Right lobe of liver (tissue), 4 donors: ENCODE data around the gene AP4E1.

ENCODE experiments used
- CTCF ChIP-seq, 4 donors: fragments of 200-600 bp in 3 of 4; fragments of 450-650 bp in 1 of 4; IDR thresholded peaks; one replicate each; pipeline versions ENCODE4 v1.5.1 to v1.8.0; 2016 to 2022; ENCODE audit warnings: antibody characterized with exemption in 4 of 4, mild to moderate bottlenecking in 2 of 4
- POLR2A ChIP-seq: fragments of 450-650 bp; IDR thresholded peaks from one replicate; pipeline ENCODE4 v1.6.1; 2017; ENCODE audit warnings: antibody characterized with exemption, mild to moderate bottlenecking
- donor health status: DM: no; HTN: no; CAD: no.
- donor health status: DM: no; HTN: no; CAD: no.
- donor health status: DM: no; HTN: yes; CAD: no.

DNA sequence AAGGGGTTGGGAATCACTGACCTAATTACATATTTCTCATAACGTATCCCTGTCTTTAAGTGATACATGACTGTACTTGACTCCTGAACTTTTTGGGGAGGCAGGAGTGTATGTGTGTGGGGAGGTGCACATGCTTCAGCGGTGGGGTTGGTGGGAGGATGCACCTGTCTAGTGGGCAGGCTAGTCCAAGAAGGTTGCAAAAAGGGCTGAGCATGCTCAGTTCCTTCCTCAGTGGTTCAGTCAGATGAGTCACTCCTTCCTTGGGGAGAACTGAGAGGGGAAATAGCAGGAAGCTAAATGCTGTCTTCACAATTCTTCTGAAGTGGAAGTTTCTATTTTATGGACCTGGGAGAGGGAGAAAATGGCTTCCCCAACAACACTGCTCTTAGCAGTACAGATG lies 24.6 kb upstream of the AP4E1 start:
- TF ChIP-seq CTCF (IDR thresholded peaks at IDR 0.05) (no peak), POLR2A (no peak)
